ENCODE measurements around the gene EXOC2.

Gene EXOC2

DNA sequence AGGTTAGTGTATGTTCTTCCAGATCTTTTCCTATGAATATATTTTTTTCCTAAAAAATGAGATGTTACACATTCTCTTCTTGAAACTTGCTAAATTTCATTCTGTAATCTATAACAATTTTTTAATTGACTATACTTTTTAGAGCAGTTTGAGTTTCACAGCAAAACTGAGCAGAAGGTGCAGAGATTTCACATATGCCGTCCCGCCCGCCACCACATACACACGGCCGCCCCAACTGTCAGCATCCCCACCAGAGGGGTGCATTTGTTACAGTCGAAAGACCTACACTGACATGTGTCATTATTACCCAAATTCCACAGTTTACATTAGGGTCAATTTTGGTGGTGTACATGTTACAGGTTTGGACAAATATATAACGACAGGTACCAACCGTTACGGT, 184.9 kb downstream of the EXOC2 start:
- Histone ChIP-seq H3K9me3 (ENCODE audit: control insufficient read depth, insufficient read depth, low read length) (no peaks in the 10 kb centered on the region), H3K9ac (ENCODE audit: low read depth, low read length) (no peak overlapping the region), H3K4me3 (ENCODE audit: low read depth, low read length) (no peak overlapping the region), H3K36me3 (ENCODE audit: control insufficient read depth, insufficient read depth, low read length) (peaks cover 4% of the 10 kb centered on the region), H3K4me1 (ENCODE audit: control insufficient read depth, insufficient read depth, low read length) (no peaks in the 10 kb centered on the region), H3K27me3 (ENCODE audit: control insufficient read depth, insufficient read depth, low read length) (no peaks in the 10 kb centered on the region)

DNA sequence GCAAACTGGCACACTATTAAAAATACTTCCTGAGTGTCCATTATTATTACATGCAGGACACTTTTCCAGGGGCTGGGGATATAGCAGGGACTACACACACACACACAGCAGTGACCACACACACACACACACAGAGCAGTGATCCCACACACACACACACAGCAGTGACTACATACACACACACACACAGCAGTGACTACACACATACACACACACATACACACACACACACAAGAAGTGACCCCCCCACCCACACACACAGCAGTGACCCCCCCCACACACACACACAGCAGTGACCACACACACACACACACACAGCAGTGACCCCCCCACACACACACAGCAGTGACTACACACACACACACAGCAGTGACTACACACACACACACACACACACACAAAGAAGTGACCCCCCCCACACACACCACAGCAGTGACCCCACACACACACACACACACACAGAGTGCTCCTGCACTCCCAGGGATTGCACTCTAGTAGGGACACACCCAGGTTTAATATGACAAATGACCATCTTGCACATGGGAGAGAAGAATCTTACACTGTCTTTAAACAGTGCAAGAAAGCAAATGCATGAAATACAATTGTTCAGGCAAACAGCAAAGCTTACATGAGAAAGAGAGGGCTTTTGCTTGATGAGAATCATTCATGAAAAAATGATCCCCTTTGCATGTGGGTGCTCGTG, 185.9 kb downstream of the EXOC2 start:
- Histone ChIP-seq H3K36me3 (ENCODE audit: control insufficient read depth, insufficient read depth, low read length) (peaks cover 2% of the 10 kb centered on the region), H3K4me3 (ENCODE audit: low read depth, low read length) (no peak overlapping the region), H3K9ac (ENCODE audit: low read depth, low read length) (no peak overlapping the region), H3K4me1 (ENCODE audit: control insufficient read depth, insufficient read depth, low read length) (no peaks in the 10 kb centered on the region), H3K9me3 (ENCODE audit: control insufficient read depth, insufficient read depth, low read length) (no peaks in the 10 kb centered on the region), H3K27me3 (ENCODE audit: control insufficient read depth, insufficient read depth, low read length) (no peaks in the 10 kb centered on the region)

GRCh38 chr6:506508-506907, 186.4 kb downstream of the EXOC2 start:
- Histone ChIP-seq H3K4me1 (ENCODE audit: control insufficient read depth, insufficient read depth, low read length) (no peaks in the 10 kb centered on the region), H3K4me3 (ENCODE audit: low read depth, low read length) (no peak overlapping the region), H3K9ac (ENCODE audit: low read depth, low read length) (no peak overlapping the region), H3K36me3 (ENCODE audit: control insufficient read depth, insufficient read depth, low read length) (peaks cover 2% of the 10 kb centered on the region), H3K27me3 (ENCODE audit: control insufficient read depth, insufficient read depth, low read length) (no peaks in the 10 kb centered on the region), H3K9me3 (ENCODE audit: control insufficient read depth, insufficient read depth, low read length) (no peaks in the 10 kb centered on the region)

DNA sequence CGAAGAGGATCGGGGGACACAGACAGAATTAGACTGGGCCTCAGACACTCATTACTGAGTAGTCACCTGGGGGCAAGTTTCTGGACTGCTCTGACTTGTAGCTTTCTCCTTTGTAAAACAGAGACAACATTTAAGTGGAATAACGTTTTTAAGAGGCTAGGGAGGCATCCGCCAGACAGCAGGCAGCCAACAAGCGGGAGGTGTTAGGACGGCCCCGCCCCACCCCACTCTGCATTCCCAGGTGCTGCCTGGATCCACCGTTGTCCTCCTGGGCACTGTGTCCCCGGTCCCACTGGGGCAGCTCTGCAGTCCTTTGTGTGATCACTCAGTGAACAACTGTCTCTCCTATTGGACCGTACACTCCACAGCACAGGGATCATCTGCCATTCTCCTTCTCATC, 187.6 kb downstream of the EXOC2 start:
- no peaks in the 10 kb centered on the region for H3K4me1 ChIP-seq (ENCODE audit: control insufficient read depth, insufficient read depth, low read length)
- no peaks in the 10 kb centered on the region for H3K27me3 ChIP-seq (ENCODE audit: control insufficient read depth, insufficient read depth, low read length)
- H3K9ac ChIP-seq (ENCODE audit: low read depth, low read length) = no peak overlapping the region
- no peaks in the 10 kb centered on the region for H3K9me3 ChIP-seq (ENCODE audit: control insufficient read depth, insufficient read depth, low read length)
- peaks cover 2% of the 10 kb centered on the region for H3K36me3 ChIP-seq (ENCODE audit: control insufficient read depth, insufficient read depth, low read length)
- H3K4me3 ChIP-seq (ENCODE audit: low read depth, low read length) = no peak overlapping the region

GRCh38 chr6:504446-504980, 188.4 kb downstream of the EXOC2 start:
- no peaks in the 10 kb centered on the region for H3K27me3 ChIP-seq (ENCODE audit: control insufficient read depth, insufficient read depth, low read length)
- peaks cover 2% of the 10 kb centered on the region for H3K36me3 ChIP-seq (ENCODE audit: control insufficient read depth, insufficient read depth, low read length)
- H3K4me1 ChIP-seq (ENCODE audit: control insufficient read depth, insufficient read depth, low read length) = no peaks in the 10 kb centered on the region
- H3K9me3 ChIP-seq (ENCODE audit: control insufficient read depth, insufficient read depth, low read length) = no peaks in the 10 kb centered on the region
- H3K9ac ChIP-seq (ENCODE audit: low read depth, low read length) = no peak overlapping the region
- H3K4me3 ChIP-seq (ENCODE audit: low read depth, low read length) = no peak overlapping the region

GRCh38 chr6:503610-504362, 189.2 kb downstream of the EXOC2 start:
- H3K27me3 ChIP-seq (ENCODE audit: control insufficient read depth, insufficient read depth, low read length) = no peaks in the 10 kb centered on the region
- H3K36me3 ChIP-seq (ENCODE audit: control insufficient read depth, insufficient read depth, low read length) = peaks cover 2% of the 10 kb centered on the region
- no peak overlapping the region for H3K4me3 ChIP-seq (ENCODE audit: low read depth, low read length)
- no peaks in the 10 kb centered on the region for H3K4me1 ChIP-seq (ENCODE audit: control insufficient read depth, insufficient read depth, low read length)
- no peak overlapping the region for H3K9ac ChIP-seq (ENCODE audit: low read depth, low read length)
- H3K9me3 ChIP-seq (ENCODE audit: control insufficient read depth, insufficient read depth, low read length) = no peaks in the 10 kb centered on the region

DNA sequence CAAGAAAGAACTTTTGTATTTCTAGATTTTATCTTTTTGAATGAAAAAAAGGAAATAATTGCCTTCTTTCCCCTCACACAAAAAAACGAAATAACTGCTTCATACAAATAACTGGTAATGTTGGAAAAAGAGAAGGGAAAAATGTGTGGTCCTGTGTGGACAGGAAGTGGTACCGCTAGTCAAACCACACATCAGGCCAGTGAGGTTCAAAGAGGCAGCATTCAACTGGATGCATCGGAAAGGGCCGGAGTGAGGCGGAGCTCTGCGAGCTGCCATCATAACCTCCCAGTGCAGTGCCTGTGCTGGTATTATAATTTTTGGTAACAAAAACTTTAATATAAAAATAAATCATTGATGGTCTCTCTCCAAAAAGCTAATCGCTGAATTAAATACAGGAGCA, 190.2 kb downstream of the EXOC2 start:
- no peak overlapping the region for H3K9ac ChIP-seq (ENCODE audit: low read depth, low read length)
- H3K27me3 ChIP-seq (ENCODE audit: control insufficient read depth, insufficient read depth, low read length) = no peaks in the 10 kb centered on the region
- no peaks in the 10 kb centered on the region for H3K4me1 ChIP-seq (ENCODE audit: control insufficient read depth, insufficient read depth, low read length)
- H3K36me3 ChIP-seq (ENCODE audit: control insufficient read depth, insufficient read depth, low read length) = peaks cover 2% of the 10 kb centered on the region
- no peak overlapping the region for H3K4me3 ChIP-seq (ENCODE audit: low read depth, low read length)
- H3K9me3 ChIP-seq (ENCODE audit: control insufficient read depth, insufficient read depth, low read length) = no peaks in the 10 kb centered on the region

DNA sequence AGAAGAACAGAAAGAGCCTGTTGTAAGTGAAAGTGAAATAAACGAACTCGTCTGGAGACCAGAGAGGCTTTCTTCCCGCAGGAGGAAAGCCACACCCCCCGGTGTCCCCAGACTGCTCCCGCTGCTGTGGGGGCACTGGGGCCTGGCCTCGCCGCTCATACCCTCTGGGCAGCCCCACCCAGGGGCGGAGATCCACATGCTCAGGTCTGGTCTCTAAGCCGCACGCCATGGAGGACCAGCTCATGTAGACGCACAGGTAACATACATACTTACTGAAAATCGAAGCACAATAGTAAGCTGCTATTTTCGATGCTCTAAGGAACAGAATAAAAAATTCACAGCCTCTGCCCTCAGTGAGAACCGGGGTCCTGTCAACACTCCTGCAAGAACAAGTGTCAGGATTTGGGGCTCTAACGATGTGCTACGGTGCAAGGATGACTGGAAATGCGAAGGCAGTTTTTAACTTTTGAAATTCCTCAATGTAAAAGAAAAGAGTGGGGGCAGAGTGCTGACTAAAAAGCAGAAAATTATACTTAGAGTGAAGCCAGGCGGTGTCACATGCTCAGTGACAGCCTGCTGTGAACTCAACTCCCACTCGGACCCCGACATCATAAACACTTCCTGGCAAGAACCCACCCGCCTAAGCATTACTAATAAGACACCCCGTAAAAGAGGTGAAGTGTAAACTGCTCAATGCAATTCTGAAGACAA, 190.9 kb downstream of the EXOC2 start:
- no peaks in the 10 kb centered on the region for H3K4me1 ChIP-seq (ENCODE audit: control insufficient read depth, insufficient read depth, low read length)
- H3K36me3 ChIP-seq (ENCODE audit: control insufficient read depth, insufficient read depth, low read length) = peaks cover 2% of the 10 kb centered on the region
- no peaks in the 10 kb centered on the region for H3K27me3 ChIP-seq (ENCODE audit: control insufficient read depth, insufficient read depth, low read length)
- H3K9me3 ChIP-seq (ENCODE audit: control insufficient read depth, insufficient read depth, low read length) = no peaks in the 10 kb centered on the region
- H3K9ac ChIP-seq (ENCODE audit: low read depth, low read length) = no peak overlapping the region
- no peak overlapping the region for H3K4me3 ChIP-seq (ENCODE audit: low read depth, low read length)

DNA sequence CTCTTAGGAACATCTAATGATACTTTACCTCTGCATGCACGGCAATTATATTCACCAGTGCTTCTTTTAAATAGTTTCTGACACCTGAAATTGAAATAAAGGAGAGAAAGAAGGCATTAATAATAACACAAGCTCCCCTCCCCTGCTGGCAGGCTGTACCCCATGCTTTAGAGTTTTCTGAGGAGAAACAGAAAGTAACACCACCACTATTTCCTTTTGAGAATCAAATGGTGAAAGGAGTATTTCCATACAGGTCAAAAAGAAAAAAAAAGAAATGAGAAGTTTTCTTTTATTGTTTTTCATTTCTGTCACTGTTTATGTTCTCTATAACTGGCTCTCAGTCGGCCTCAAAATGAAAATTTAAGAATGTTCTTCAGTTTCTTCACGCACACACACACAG, 193.3 kb downstream of the EXOC2 start:
- Histone ChIP-seq H3K36me3 (ENCODE audit: control insufficient read depth, insufficient read depth, low read length) (peaks cover 10% of the 10 kb centered on the region), H3K4me1 (ENCODE audit: control insufficient read depth, insufficient read depth, low read length) (no peaks in the 10 kb centered on the region), H3K27me3 (ENCODE audit: control insufficient read depth, insufficient read depth, low read length) (no peaks in the 10 kb centered on the region), H3K4me3 (ENCODE audit: low read depth, low read length) (no peak overlapping the region), H3K9ac (ENCODE audit: low read depth, low read length) (no peak overlapping the region), H3K9me3 (ENCODE audit: control insufficient read depth, insufficient read depth, low read length) (no peaks in the 10 kb centered on the region)

DNA sequence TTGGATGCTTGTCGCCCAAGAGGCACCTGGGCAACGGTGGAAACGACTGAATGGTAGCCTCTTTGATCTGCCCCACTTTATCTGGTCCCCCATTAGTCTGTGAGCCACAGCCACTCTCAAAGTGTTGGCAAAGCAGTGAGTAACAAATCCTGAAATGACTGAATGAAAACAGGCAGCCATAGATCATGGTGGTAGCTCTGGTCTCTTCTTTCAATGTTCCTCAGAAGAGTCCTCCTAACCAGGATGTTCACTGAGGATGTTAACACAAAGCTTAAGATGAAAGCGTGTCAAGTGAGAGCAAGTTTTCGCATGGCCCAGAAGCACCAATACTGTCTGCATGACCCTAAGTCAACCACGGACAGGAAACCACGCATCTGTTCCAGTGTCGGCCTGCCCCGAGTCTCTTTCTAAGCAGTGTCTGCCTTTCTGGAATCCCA, 194.1 kb downstream of the EXOC2 start:
- no peaks in the 10 kb centered on the region for H3K27me3 ChIP-seq (ENCODE audit: control insufficient read depth, insufficient read depth, low read length)
- H3K4me3 ChIP-seq (ENCODE audit: low read depth, low read length) = no peak overlapping the region
- no peak overlapping the region for H3K9ac ChIP-seq (ENCODE audit: low read depth, low read length)
- H3K36me3 ChIP-seq (ENCODE audit: control insufficient read depth, insufficient read depth, low read length) = peaks cover 8% of the 10 kb centered on the region
- no peaks in the 10 kb centered on the region for H3K9me3 ChIP-seq (ENCODE audit: control insufficient read depth, insufficient read depth, low read length)
- H3K4me1 ChIP-seq (ENCODE audit: control insufficient read depth, insufficient read depth, low read length) = no peaks in the 10 kb centered on the region

- Histone ChIP-seq H3K4me3 (ENCODE audit: low read depth, low read length) (no peak overlapping the region), H3K9ac (ENCODE audit: low read depth, low read length) (no peak overlapping the region), H3K4me1 (ENCODE audit: control insufficient read depth, insufficient read depth, low read length) (no peaks in the 10 kb centered on the region), H3K9me3 (ENCODE audit: control insufficient read depth, insufficient read depth, low read length) (no peaks in the 10 kb centered on the region), H3K36me3 (ENCODE audit: control insufficient read depth, insufficient read depth, low read length) (peaks cover 8% of the 10 kb centered on the region), H3K27me3 (ENCODE audit: control insufficient read depth, insufficient read depth, low read length) (no peaks in the 10 kb centered on the region)
These were observed 195.7 kb downstream of the EXOC2 start for GRCh38 chr6:497258-497657.
